H1 (cell line): ENCODE data around the gene SLC16A9. TPM values are rescaled to one million over a fixed set of nuclear protein-coding genes. Genes with fewer than 3 reads are reported as not detected.

Experiments
- CTCF ChIA-PET: fragments of 300-600 bp; sonication (Branson Sonifier 250); formaldehyde crosslinking; loops from one replicate; lab custom pipeline; 2021; ENCODE audit not compliant: partially characterized antibody; lab: Charles Lee
- POLR2A ChIA-PET: fragments of 300-600 bp; sonication (Branson Sonifier 250); formaldehyde crosslinking; loops from one replicate; lab custom pipeline; 2021; ENCODE audit warnings: inconsistent platforms; ENCODE audit not compliant: partially characterized antibody; lab: Charles Lee
- DNase-seq, 2 experiments: peaks; one replicate each; pipeline versions ENCODE4 v3.0.0 to v3.0.0-alpha.2; 2010 to 2022; ENCODE audit warnings: low spot score in 2 of 2, low read depth in 1 of 2, mixed read lengths in 1 of 2
- FAIRE-seq: peaks from 2 replicates; lab custom pipeline; 2011; peaks lifted over from hg19 to GRCh38; lab: Jason Lieb, UNC
- H2AFZ ChIP-seq: 2 replicates; pipeline ENCODE4 v1.8.1; 2012; ENCODE audit warnings: low read length, inconsistent platforms
- H2AK5ac ChIP-seq: 2 replicates; pipeline ENCODE4 v1.6.1; 2013; ENCODE audit warnings: low read depth, low read length
- H2BK120ac ChIP-seq: replicated peaks from 2 replicates; pipeline ENCODE3; 2013; ENCODE audit warnings: low read depth, low read length, inconsistent platforms
- H2BK12ac ChIP-seq: 2 replicates; pipeline ENCODE4 v1.6.1; 2013; ENCODE audit warnings: low read depth, low read length
- H2BK15ac ChIP-seq: 2 replicates; pipeline ENCODE4 v1.6.1; 2013; ENCODE audit warnings: low read length
- H2BK20ac ChIP-seq: 2 replicates; pipeline ENCODE4 v1.6.1; 2013; ENCODE audit warnings: low read length
- H2BK5ac ChIP-seq: 2 replicates; pipeline ENCODE4 v1.6.1; 2013; ENCODE audit warnings: low read depth, low read length
- H3K14ac ChIP-seq: 2 replicates; pipeline ENCODE4 v1.6.1; 2013; ENCODE audit warnings: inconsistent platforms; ENCODE audit not compliant: insufficient read length
- H3K18ac ChIP-seq: 2 replicates; pipeline ENCODE4 v1.6.1; 2013; ENCODE audit warnings: low read length; ENCODE audit errors: extremely low read depth
- H3K23ac ChIP-seq: 2 replicates; pipeline ENCODE4 v1.6.1; 2013; ENCODE audit warnings: inconsistent platforms; ENCODE audit not compliant: insufficient read length
- H3K23me2 ChIP-seq: 2 replicates; pipeline ENCODE4 v1.6.1; 2013; ENCODE audit warnings: low read depth, low read length
- H3K27ac ChIP-seq: 2 replicates; pipeline ENCODE4 v1.6.1; 2011; ENCODE audit warnings: low read depth, low read length, inconsistent platforms
- H3K27me3 ChIP-seq, 4 experiments: replicated peaks in 1 of 4; 1 replicate in 1 of 4; 2 replicates in 3 of 4; pipeline versions ENCODE4 v1.6.1 to v1.8.1; 2011 to 2013; ENCODE audit warnings: low read length in 3 of 4, mild to moderate bottlenecking in 3 of 4, inconsistent platforms in 2 of 4, mixed read lengths in 2 of 4, moderate library complexity in 1 of 4; ENCODE audit not compliant: control insufficient read depth in 3 of 4, insufficient read depth in 3 of 4; ENCODE audit errors: extremely low read depth in 1 of 4
- H3K36me3 ChIP-seq, 4 experiments: 2 replicates each; pipeline versions ENCODE4 v1.6.1 to v1.8.1; 2011 to 2013; ENCODE audit warnings: mild to moderate bottlenecking in 4 of 4, low read length in 3 of 4, moderate library complexity in 2 of 4, control low read depth in 1 of 4, inconsistent platforms in 1 of 4; ENCODE audit not compliant: insufficient read depth in 4 of 4, control insufficient read depth in 2 of 4
- H3K4ac ChIP-seq: replicated peaks from 2 replicates; pipeline ENCODE3; 2013; ENCODE audit warnings: low read length, low read depth, mixed read lengths, inconsistent platforms; ENCODE audit not compliant: insufficient read length
- H3K4me1 ChIP-seq, 4 experiments: replicated peaks in 1 of 4; 1 replicate in 1 of 4; 2 replicates in 3 of 4; pipeline versions ENCODE4 v1.6.1 to v1.8.1; 2011 to 2013; ENCODE audit warnings: low read length in 3 of 4, inconsistent platforms in 2 of 4, mixed read lengths in 1 of 4; ENCODE audit not compliant: insufficient read depth in 4 of 4, control insufficient read depth in 3 of 4
- H3K4me2 ChIP-seq, 2 experiments: 2 replicates each; pipeline versions ENCODE4 v1.6.1 to v1.8.1; 2011 to 2013; ENCODE audit warnings: low read depth in 2 of 2, low read length in 2 of 2, control low read depth in 1 of 2, inconsistent platforms in 1 of 2, mild to moderate bottlenecking in 1 of 2; ENCODE audit not compliant: insufficient read depth in 1 of 2
- H3K4me3 ChIP-seq, 4 experiments: fragments of 200-600, 300-600 bp in 1 of 4; sonication (generic), shearing (Covaris generic), sonication (Bioruptor Twin) in 1 of 4; 2 replicates each; pipeline versions ENCODE4 v1.5.1 to v1.8.1; 2011 to 2016; ENCODE audit warnings: low read length in 4 of 4, low read depth in 3 of 4, control low read depth in 2 of 4, inconsistent platforms in 2 of 4, mild to moderate bottlenecking in 2 of 4, mixed read lengths in 1 of 4, moderate library complexity in 1 of 4; ENCODE audit not compliant: insufficient read depth in 2 of 4; ENCODE audit errors: extremely low read depth in 1 of 4
- H3K56ac ChIP-seq: replicated peaks from 2 replicates; pipeline ENCODE3; 2013; ENCODE audit warnings: low read depth, mild to moderate bottlenecking, mixed read lengths, low read length, inconsistent platforms; ENCODE audit not compliant: insufficient read length
- H3K79me1 ChIP-seq: 2 replicates; pipeline ENCODE4 v1.6.1; 2013; ENCODE audit warnings: low read depth, low read length, control low read depth
- H3K79me2 ChIP-seq, 2 experiments: 2 replicates each; pipeline versions ENCODE4 v1.6.1 to v1.8.1; 2012 to 2013; ENCODE audit warnings: low read length in 2 of 2, mild to moderate bottlenecking in 2 of 2, inconsistent platforms in 1 of 2; ENCODE audit not compliant: insufficient read depth in 2 of 2, control insufficient read depth in 1 of 2
- H3K9ac ChIP-seq, 4 experiments: replicated peaks in 1 of 4; 1 replicate in 1 of 4; 2 replicates in 3 of 4; pipeline versions ENCODE4 v1.6.1 to v1.8.1; 2011 to 2013; ENCODE audit warnings: low read depth in 3 of 4, low read length in 3 of 4, control low read depth in 2 of 4, mild to moderate bottlenecking in 2 of 4, moderate library complexity in 2 of 4, inconsistent platforms in 1 of 4; ENCODE audit errors: extremely low read depth in 1 of 4
- H3K9me3 ChIP-seq, 2 experiments: 2 replicates each; pipeline versions ENCODE4 v1.6.1 to v1.8.1; 2012 to 2013; ENCODE audit warnings: mild to moderate bottlenecking in 2 of 2, moderate library complexity in 2 of 2, control low read depth in 1 of 2, inconsistent platforms in 1 of 2, low read depth in 1 of 2, low read length in 1 of 2, mixed read lengths in 1 of 2; ENCODE audit not compliant: insufficient read depth in 2 of 2
- H4K20me1 ChIP-seq, 2 experiments: replicated peaks in 1 of 2; 2 replicates each; pipeline versions ENCODE3 to v1.8.1; 2011 to 2013; ENCODE audit warnings: inconsistent platforms in 2 of 2, low read length in 2 of 2, mild to moderate bottlenecking in 1 of 2; ENCODE audit not compliant: insufficient read depth in 2 of 2, control insufficient read depth in 1 of 2
- H4K5ac ChIP-seq: 2 replicates; pipeline ENCODE4 v1.6.1; 2013; ENCODE audit warnings: low read length, low read depth, mixed read lengths, inconsistent platforms; ENCODE audit not compliant: insufficient read length
- H4K8ac ChIP-seq: 2 replicates; pipeline ENCODE4 v1.8.0; 2013; ENCODE audit warnings: mild to moderate bottlenecking, moderate library complexity, low read length, inconsistent platforms; ENCODE audit not compliant: insufficient read depth; ENCODE audit errors: extremely low read depth
- H4K91ac ChIP-seq: replicated peaks from 2 replicates; pipeline ENCODE3; 2013; ENCODE audit warnings: low read length, mixed read lengths, inconsistent platforms; ENCODE audit not compliant: insufficient read length
- ATF2 ChIP-seq: IDR thresholded peaks from 2 replicates; pipeline ENCODE4 v1.6.1; 2012; ENCODE audit warnings: low read length, inconsistent platforms
- ATF3 ChIP-seq: IDR thresholded peaks from 2 replicates; pipeline ENCODE4 v1.6.1; 2011; ENCODE audit warnings: low read depth, mild to moderate bottlenecking, low read length; ENCODE audit not compliant: insufficient read depth
- BCL11A ChIP-seq, 2 experiments: IDR thresholded peaks; one replicate each; pipeline ENCODE4 v1.6.1; 2011; ENCODE audit warnings: low read depth in 2 of 2, low read length in 2 of 2, mild to moderate bottlenecking in 2 of 2
- CBX8 ChIP-seq: fragments of 300-800, 300-1000 bp; sonication (generic); IDR thresholded peaks from 2 replicates; pipeline ENCODE4 v1.7.1; 2016; ENCODE audit warnings: low read depth, low read length, borderline replicate concordance
- CEBPB ChIP-seq: IDR thresholded peaks from 2 replicates; pipeline ENCODE4 v1.6.1; 2012; ENCODE audit warnings: low read depth, low read length
- CHD1 ChIP-seq: IDR thresholded peaks from 2 replicates; pipeline ENCODE4 v1.6.1; 2012; ENCODE audit warnings: low read depth, low read length, improper control_type of control experiment
- HDAC2 ChIP-seq, 2 experiments: fragments of 300-600 bp in 1 of 2; sonication (generic) in 1 of 2; IDR thresholded peaks; 2 replicates each; pipeline ENCODE4 v1.6.1; 2011 to 2012; ENCODE audit warnings: low read depth in 2 of 2, low read length in 2 of 2, mild to moderate bottlenecking in 2 of 2, moderate library complexity in 2 of 2, borderline replicate concordance in 1 of 2, inconsistent platforms in 1 of 2
- JUN ChIP-seq: IDR thresholded peaks from 2 replicates; pipeline ENCODE4 v1.6.1; 2011; ENCODE audit warnings: low read depth, mild to moderate bottlenecking, improper control_type of control experiment, low read length
- POLR2A ChIP-seq, 2 experiments: IDR thresholded peaks; 1 replicate in 1 of 2; 2 replicates in 1 of 2; pipeline ENCODE4 v1.6.1; 2011; ENCODE audit warnings: low read depth in 2 of 2, low read length in 2 of 2, mild to moderate bottlenecking in 2 of 2; ENCODE audit errors: control extremely low read depth in 1 of 2
- RBBP5 ChIP-seq: IDR thresholded peaks from 2 replicates; pipeline ENCODE4 v1.7.1; 2012; ENCODE audit warnings: low read depth, mild to moderate bottlenecking, inconsistent platforms, low read length, moderate library complexity, borderline replicate concordance
- TAF7 ChIP-seq: optimal IDR thresholded peaks from 2 replicates; pipeline ENCODE3; 2011; ENCODE audit warnings: low read depth, mild to moderate bottlenecking, inconsistent platforms, low read length, moderate library complexity, borderline replicate concordance
- YY1 ChIP-seq: IDR thresholded peaks from 2 replicates; pipeline ENCODE4 v1.6.1; 2011; ENCODE audit warnings: low read depth, mild to moderate bottlenecking, low read length
- WGBS, 2 experiments: shearing (Covaris generic) in 1 of 2; methylation state at CpG; one replicate each; pipeline versions ENCODE4 v1.1.6 to v1.1.7; 2013 to 2015; ENCODE audit warnings: low lambda C conversion rate in 2 of 2, mixed read lengths in 2 of 2, inconsistent platforms in 1 of 2, low coverage in 1 of 2, missing lambda C conversion rate in 1 of 2; ENCODE audit not compliant: insufficient replicate concordance in 2 of 2, insufficient coverage in 1 of 2, insufficient read length in 1 of 2; ENCODE audit errors: extremely low coverage in 1 of 2, missing lambda C conversion rate in 1 of 2; 5-methylcytosine and 5-hydroxymethylcytosine counted together
- polyA plus RNA-seq, 7 experiments: library from polyadenylated mRNA; depleted of rRNA in 3 of 7; stranded (reverse) in 5 of 7; unstranded in 2 of 7; fragments of >200 nt in 5 of 7; fragments of 200-250 nt in 2 of 7; gene quantifications; 1 replicate in 5 of 7; 2 replicates in 1 of 7; 4 replicates in 1 of 7; pipeline versions ENCODE4 v1.2.1 to v1.2.3, GENCODE V29; 2011 to 2013; ENCODE audit warnings: missing spikeins in 2 of 7, mixed read lengths in 2 of 7
- total RNA-seq: library from RNA; stranded (reverse); fragmentation: NEBNext Ultra II Directional; extraction: Animal tissue kit (Norgen Biotek cat#: 25700); gene quantifications from 2 replicates; pipeline ENCODE4 v1.2.1, GENCODE V29; 2021

Gene SLC16A9
- total and polyA plus RNA-seq, 2 of the 8 experiments (the other 6 are each of a cell fraction or from before 2014, with no cell fraction given): 11.2 to 20.5 TPM

GRCh38 chr10:59678884-59679301 is 30.8 kb downstream of the SLC16A9 start:
- Histone ChIP-seq H3K9me3 (no peaks in the 10 kb centered on the region), H3K4me2 (no peak overlapping the region), H3K79me1 (no peaks in the 10 kb centered on the region), H3K4me3 (no peak overlapping the region), H3K23ac (no peak overlapping the region), H3K23me2 (no peaks in the 10 kb centered on the region), H3K18ac (no peak overlapping the region), H2BK12ac (no peak overlapping the region)
- TF ChIP-seq CEBPB (no peak), CHD1 (no peak), RBBP5 (no peak), HDAC2 (IDR thresholded peaks at IDR 0.05; ENCODE audit: borderline replicate concordance in 1 of 2, low read depth in 2 of 2, low read length in 2 of 2) (no peak), ATF3 (no peak), ATF2 (no peak), BCL11A (IDR thresholded peaks at IDR 0.05; ENCODE audit: low read depth in 2 of 2, low read length in 2 of 2) (no peak), POLR2A (IDR thresholded peaks at IDR 0.05; ENCODE audit: control extremely low read depth in 1 of 2, low read depth in 2 of 2, low read length in 2 of 2) (no peak), YY1 (no peak), CBX8 (no peak), JUN (no peak), TAF7 (no peak)
- TF ChIP-seq, all 59 proteins: peak for 0
- DNase-seq (no peak), FAIRE-seq (no peak)
- Histone ChIP-seq H4K91ac (no peak overlapping the region), H4K20me1 (no peaks in the 10 kb centered on the region), H3K9ac (no peak overlapping the region), H3K27me3 (no peaks in the 10 kb centered on the region), H4K5ac (no peak overlapping the region), H4K8ac (no peak overlapping the region), H2AFZ (no peak overlapping the region), H3K4ac (no peak overlapping the region), H3K56ac (no peak overlapping the region), H3K79me2 (no peaks in the 10 kb centered on the region), H2BK15ac (no peak overlapping the region), H3K36me3 (peaks cover 0 to 15% (median 5%) of the 10 kb centered on the region in 4 experiments; a peak in 4 of 8 replicates), H3K14ac (no peak overlapping the region), H3K4me1 (peaks cover 0 to 2% (median 0%) of the 10 kb centered on the region in 4 experiments; a peak in 2 of 7 replicates), H3K27ac (no peak overlapping the region), H2BK120ac (no peak overlapping the region), H2AK5ac (no peak overlapping the region), H2BK20ac (no peak overlapping the region), H2BK5ac (no peak overlapping the region)
- CTCF ChIA-PET: interaction anchor here (0.6 to 6.1 kb wide), 11 partner anchors 9 to 367 kb away, joined by 3 to 46 read pairs (median 5); no protein-coding TSS in a partner anchor
- POLR2A ChIA-PET: interaction anchor here (1.5 kb wide), 1 partner anchor 30 kb away, joined by 8 read pairs; the partner anchor contains the start of gene SLC16A9
- WGBS, 2 experiments: 97% methylated on average over 4 of the region's 4 CpGs; no CpG with 5 or more reads in 1 of the 2 experiments
